ENCODE results near the gene PLA2G15.

DNA sequence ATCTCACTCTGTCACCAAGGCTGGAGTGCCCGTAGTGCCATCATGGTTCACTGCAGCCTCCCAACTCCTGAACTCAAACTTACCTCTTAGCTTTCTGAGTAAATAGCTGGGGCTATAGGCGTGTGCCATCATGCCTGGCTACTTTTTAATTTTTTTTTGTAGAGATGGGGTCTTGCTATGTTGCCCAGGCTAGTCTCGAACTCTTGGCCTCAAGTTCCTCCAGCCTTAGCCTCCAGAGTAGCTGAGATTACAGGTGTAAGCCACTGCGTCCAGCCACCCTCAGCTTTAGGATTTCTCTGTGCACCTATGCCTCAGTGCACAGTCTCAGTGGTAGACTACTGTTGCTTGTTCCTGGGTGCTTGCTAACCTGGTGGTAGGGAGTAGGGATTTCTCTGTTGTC, 24.6 kb downstream of the PLA2G15 start:
- TF ChIP-seq, protein P1, sequence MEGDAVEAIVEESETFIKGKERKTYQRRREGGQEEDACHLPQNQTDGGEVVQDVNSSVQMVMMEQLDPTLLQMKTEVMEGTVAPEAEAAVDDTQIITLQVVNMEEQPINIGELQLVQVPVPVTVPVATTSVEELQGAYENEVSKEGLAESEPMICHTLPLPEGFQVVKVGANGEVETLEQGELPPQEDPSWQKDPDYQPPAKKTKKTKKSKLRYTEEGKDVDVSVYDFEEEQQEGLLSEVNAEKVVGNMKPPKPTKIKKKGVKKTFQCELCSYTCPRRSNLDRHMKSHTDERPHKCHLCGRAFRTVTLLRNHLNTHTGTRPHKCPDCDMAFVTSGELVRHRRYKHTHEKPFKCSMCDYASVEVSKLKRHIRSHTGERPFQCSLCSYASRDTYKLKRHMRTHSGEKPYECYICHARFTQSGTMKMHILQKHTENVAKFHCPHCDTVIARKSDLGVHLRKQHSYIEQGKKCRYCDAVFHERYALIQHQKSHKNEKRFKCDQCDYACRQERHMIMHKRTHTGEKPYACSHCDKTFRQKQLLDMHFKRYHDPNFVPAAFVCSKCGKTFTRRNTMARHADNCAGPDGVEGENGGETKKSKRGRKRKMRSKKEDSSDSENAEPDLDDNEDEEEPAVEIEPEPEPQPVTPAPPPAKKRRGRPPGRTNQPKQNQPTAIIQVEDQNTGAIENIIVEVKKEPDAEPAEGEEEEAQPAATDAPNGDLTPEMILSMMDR (conservative IDR thresholded peaks at IDR 0.05; ENCODE audit: low read depth in 2 of 2) = no peak
- TF ChIP-seq POLR2AphosphoS5 (IDR thresholded peaks at IDR 0.05; ENCODE audit: low read depth) (no peak), ZNF331 (CRISPR knock-in tag; IDR thresholded peaks at IDR 0.05; ENCODE audit: low read depth) (no peak), EZH2 (IDR thresholded peaks at IDR 0.05; ENCODE audit: low read depth, unreplicated experiment) (no peak), STAT1 (IDR thresholded peaks at IDR 0.05; ENCODE audit: unreplicated experiment) (no peak)
- TF ChIP-seq, protein P2, sequence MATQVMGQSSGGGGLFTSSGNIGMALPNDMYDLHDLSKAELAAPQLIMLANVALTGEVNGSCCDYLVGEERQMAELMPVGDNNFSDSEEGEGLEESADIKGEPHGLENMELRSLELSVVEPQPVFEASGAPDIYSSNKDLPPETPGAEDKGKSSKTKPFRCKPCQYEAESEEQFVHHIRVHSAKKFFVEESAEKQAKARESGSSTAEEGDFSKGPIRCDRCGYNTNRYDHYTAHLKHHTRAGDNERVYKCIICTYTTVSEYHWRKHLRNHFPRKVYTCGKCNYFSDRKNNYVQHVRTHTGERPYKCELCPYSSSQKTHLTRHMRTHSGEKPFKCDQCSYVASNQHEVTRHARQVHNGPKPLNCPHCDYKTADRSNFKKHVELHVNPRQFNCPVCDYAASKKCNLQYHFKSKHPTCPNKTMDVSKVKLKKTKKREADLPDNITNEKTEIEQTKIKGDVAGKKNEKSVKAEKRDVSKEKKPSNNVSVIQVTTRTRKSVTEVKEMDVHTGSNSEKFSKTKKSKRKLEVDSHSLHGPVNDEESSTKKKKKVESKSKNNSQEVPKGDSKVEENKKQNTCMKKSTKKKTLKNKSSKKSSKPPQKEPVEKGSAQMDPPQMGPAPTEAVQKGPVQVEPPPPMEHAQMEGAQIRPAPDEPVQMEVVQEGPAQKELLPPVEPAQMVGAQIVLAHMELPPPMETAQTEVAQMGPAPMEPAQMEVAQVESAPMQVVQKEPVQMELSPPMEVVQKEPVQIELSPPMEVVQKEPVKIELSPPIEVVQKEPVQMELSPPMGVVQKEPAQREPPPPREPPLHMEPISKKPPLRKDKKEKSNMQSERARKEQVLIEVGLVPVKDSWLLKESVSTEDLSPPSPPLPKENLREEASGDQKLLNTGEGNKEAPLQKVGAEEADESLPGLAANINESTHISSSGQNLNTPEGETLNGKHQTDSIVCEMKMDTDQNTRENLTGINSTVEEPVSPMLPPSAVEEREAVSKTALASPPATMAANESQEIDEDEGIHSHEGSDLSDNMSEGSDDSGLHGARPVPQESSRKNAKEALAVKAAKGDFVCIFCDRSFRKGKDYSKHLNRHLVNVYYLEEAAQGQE (IDR thresholded peaks at IDR 0.05; ENCODE audit: unreplicated experiment) = no peak

Measured in GM23338 (cell line).